GM10847 (cell line): ENCODE results near the gene ZSCAN22.

Experiments
- POLR2A ChIP-seq: IDR thresholded peaks from 2 replicates; pipeline ENCODE4 v1.6.1; 2011; ENCODE audit not compliant: insufficient read length; ENCODE audit errors: extremely low read depth

Gene ZSCAN22

GRCh38 chr19:58305932-58306323 is 20.9 kb upstream of the ZSCAN22 start:
- TF ChIP-seq POLR2A, result no peak

DNA sequence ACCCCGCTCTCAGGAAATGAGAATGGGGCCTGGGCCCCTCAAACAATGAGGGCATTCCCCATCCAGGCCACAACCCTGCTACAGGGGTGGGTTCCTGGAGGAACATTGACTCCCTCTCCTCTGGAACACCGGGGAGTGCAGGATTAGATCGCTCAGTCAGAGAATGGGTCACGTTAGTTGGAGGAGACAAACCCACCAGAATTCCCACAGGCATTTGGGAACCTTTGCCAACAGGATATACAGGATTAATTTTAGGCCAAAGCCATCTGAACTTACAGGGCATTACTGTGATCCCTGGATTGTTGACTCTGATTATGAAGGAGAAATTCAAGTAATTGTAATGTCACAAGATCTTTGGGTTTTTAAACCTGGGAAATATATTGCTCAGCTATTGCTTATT is 19.1 kb upstream of the ZSCAN22 start:
- TF ChIP-seq POLR2A, result no peak

DNA sequence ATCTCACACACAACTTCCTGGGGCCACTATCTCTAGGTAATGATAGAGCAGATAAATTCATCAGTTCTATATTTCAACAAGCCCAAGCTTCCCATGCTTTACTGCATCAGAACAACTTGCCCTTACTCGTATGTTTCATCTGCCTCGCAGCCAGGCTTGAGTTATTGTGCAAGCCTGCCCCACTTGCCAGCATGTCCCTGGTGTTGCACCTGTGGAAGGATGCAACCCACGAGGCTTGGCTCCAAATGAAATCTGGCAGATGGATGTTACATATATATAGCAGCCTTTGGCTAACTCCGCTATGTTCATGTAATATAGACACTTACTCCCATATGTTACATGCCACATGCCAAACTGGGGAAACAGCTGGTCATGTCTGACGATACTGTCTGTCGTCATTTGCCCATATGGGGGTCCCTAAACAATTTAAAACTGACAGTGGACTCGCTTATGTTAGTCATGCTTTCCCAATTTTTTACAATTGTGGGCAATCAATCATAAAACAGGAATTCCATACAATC is 15.4 kb upstream of the ZSCAN22 start:
- no peak for TF ChIP-seq POLR2A

GRCh38 chr19:58315580-58315979 is 11.2 kb upstream of the ZSCAN22 start:
- no peak for TF ChIP-seq POLR2A

- TF ChIP-seq POLR2A, result no peak
Measured at GRCh38 chr19:58317476-58318072, 9.2 kb upstream of the ZSCAN22 start.

GRCh38 chr19:58318297-58318696 is 8.5 kb upstream of the ZSCAN22 start:
- no peak for TF ChIP-seq POLR2A

DNA sequence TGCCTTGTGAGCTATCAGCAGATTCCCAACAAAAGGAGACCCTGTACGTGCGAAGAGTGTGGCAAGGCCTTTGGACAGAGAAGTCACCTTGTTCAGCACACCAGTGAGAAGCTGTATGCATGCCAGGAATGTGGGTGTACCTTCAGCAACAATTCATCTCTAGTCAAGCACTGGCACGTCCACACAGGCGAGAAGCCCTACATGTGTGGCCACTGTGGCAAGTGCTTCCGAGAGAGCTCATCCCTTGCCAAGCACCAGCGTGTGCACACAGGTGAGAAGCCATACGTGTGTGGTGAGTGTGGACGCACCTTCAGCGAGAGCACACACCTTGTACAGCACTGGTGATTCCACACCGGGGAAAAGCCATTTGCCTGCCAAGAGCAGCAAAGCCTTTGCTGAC is 7.6 kb upstream of the ZSCAN22 start:
- TF ChIP-seq POLR2A, result no peak

- no peak for TF ChIP-seq POLR2A
Measured at GRCh38 chr19:58325311-58326022, 1.3 kb upstream of the ZSCAN22 start.

GRCh38 chr19:58326501-58326913 is 287 bp upstream of the ZSCAN22 start:
- no peak for TF ChIP-seq POLR2A

DNA sequence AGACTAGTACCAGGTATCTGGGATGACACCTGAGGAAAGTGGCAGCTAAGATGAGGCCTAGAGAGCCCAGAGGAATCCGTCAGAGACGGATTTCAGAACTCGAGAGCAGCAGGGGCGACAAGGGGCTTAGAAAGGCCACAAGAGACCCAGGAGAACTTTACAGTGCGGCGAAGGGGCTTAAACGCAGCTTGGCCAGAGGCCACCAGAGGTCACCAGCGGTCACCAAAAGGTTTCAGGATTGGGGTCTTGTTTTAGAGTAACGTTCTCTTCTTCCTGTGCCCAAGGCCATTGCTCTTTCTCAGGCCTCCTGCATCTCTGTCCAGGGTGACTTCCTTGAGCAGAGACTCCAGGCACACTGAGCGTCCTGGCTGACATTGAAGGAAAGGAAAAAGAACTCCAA is 2.2 kb downstream of the ZSCAN22 start:
- no peak for TF ChIP-seq POLR2A

- no peak for TF ChIP-seq POLR2A
Measured at GRCh38 chr19:58330458-58330857, 3.7 kb downstream of the ZSCAN22 start.

GRCh38 chr19:58332697-58333096 is 5.9 kb downstream of the ZSCAN22 start:
- no peak for TF ChIP-seq POLR2A

DNA sequence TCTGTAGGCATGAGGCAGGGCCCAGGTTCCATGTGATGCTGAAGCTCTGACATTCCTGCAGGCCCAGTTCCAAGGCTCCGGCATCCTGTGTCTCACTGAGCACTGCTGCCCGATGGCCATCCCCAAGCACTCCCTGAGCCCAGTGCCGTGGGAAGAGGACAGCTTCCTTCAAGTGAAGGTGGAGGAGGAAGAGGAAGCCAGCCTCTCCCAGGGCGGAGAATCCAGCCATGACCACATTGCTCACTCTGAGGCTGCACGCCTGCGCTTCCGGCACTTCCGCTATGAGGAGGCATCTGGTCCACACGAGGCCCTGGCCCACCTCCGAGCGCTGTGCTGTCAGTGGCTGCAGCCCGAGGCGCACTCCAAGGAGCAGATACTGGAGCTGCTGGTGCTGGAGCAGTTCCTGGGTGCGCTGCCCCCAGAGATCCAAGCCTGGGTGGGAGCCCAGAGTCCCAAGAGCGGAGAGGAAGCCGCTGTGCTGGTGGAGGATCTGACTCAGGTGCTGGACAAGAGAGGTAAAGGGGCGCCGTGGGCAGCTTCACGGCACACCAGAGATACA is 8.0 kb downstream of the ZSCAN22 start:
- no peak for TF ChIP-seq POLR2A

DNA sequence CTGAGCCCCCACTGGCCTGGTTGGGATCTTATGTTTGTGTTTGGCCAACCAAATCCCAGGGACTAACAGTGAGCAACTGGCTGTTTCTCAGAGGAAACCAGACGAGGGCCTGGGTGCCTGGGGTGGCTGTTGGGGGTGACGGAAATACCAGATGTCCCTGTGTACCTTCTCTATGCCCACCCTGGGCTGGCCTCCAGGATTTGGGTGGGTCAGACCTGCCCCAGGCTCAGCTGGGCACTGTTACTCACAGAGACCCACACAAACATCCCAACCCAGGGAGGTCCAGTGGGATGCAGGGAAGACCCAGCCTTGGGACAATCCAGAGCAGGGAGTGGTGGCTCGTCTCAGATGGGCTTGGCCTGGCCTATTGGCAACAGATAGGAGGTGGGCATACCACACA is 8.8 kb downstream of the ZSCAN22 start:
- TF ChIP-seq POLR2A, result no peak

DNA sequence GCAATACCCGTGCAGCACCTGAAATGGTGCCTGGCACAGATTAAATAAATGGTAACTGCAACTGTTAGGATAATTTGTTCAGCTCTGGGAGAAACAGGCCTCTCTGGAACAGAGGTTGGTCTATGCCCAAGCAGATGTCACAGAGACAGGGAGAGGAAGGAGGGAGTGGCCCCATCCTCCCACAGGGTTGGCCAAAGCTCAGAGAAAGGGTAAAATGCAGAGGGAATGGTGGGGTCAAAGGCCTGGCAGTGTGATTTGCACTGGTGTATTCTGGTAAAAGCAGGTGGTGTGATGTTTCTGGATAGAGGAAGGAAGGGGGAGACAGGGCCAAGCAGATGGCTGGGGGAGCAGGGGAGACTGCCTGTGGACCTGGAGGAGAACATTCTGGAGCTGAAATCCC is 9.4 kb downstream of the ZSCAN22 start:
- TF ChIP-seq POLR2A, result no peak

GRCh38 chr19:58336820-58337219 is 10.0 kb downstream of the ZSCAN22 start:
- no peak for TF ChIP-seq POLR2A
